UCSD-AML1 (cell line): ENCODE data around the gene NEK11.
A peak's percentile ranks its signal among the peaks of the same experiment; 100 is the strongest.

Source experiments
- DNase-seq: peaks from one replicate; lab custom pipeline; 2025; ENCODE audit not compliant: unreplicated experiment; lab: John Stamatoyannopoulos, UW

Gene NEK11

DNA sequence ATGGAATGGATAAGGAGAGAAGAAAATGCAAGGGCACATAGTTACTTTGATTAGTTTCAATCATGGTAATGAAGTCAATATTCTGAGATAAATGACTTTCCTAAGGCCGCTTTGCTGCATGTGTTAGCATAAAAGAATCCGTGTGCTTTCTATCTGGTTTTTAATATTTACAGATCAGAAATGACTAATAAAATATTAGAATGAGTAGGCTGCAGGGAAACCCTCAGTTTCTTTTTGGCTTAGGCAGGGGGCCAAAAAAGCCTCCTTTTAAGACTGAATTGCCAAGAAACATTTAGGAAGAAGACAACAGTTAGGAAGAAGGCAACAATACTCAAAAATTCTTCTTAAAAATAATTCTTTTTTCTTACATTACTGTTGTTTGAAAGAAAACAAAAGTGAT, 11.6 kb downstream of the NEK11 start:
- no peak for DNase-seq

DNA sequence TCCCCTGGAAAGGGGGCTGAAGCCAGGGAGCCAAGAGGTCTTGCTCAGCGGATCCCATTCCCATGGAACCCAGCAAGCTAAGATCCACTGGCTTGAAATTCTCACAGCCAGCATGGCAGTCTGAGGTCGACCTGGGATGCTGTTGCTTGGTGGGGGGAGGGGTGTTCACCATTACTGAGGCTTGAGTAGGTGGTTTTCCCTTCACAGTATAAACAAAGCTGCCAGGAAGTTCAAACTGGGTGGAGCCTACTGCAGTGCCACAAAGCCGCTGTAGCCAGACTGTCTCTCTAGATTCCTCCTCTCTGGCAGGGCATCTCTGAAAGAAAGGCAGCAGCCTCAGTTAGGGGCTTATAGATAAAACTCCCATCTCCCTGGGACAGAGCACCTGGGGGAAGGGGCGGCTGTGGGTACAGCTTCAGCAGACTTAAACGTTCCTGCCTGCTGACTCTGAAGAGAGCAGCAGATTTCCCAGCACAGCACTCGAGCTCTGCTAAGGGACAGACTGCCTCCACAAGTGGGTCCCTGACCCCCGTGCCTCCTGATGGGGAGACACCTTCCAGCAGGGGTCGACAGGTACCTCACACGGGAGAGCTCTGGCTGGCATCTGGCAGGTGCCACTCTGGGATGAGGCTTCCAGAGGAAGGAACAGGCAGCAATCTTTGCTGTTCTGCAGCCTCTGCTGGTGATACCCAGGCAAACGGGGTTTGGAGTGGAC, 15.8 kb downstream of the NEK11 start:
- peak; percentile 49 for DNase-seq

DNA sequence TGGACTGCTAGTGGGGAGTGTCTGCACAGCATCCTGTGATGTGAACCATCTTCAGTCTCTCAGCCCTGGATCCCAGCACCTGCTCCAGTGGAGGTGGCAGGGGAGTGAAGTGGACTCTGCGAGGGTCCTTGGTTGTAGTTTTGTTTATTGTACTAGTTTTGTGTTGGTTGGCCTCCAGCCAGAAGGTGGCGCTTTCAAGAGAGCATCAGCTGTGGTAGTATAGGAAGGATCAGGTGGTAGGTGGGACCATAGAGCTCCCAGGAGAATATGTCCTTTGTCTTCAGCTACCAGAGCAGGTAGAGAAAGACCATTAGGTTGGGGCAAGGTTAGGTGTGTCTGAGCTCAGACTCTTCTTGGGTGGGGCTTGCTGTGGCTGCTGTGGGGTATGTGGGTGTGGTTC, 20.9 kb downstream of the NEK11 start:
- DNase-seq: no peak

DNA sequence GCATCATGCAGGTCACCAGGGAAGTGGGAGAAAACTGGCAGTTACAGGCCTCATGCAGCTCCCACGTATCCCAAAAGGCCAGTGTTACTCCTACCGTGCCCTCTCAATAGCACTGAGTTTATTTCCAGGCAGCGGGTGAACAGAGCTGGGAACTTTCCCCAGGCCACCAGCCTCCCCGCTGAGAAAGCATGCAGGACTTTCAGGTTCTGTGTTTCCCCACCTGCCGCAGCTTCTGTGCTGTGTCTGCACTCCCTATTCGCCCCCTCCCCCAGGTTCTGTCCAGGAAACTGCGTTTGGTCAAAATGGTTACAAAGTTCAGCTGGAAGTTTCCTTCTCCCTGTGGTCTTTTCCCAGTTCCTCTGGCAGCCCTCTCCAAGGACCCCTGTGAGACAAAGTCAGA, 21.4 kb downstream of the NEK11 start:
- no peak for DNase-seq

DNA sequence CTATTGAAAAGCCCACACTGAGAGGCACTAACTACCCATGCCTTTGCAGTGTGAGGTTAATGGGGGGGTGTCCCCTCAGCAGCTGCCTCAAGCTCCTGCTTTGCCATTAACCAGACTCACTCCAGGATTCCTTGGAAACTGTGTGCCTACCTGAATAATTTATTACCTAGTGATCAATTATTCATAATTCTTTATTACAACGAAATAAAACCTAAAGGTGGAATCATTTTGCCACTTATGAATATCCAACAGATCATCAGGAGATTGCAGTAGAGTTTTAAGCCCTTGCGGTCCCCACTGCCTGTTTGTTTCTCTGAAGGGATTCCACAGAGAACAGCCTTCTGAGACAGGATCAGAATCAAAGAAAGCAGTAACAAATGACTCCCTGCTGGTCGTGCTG, 23.3 kb downstream of the NEK11 start:
- DNase-seq: no peak

DNA sequence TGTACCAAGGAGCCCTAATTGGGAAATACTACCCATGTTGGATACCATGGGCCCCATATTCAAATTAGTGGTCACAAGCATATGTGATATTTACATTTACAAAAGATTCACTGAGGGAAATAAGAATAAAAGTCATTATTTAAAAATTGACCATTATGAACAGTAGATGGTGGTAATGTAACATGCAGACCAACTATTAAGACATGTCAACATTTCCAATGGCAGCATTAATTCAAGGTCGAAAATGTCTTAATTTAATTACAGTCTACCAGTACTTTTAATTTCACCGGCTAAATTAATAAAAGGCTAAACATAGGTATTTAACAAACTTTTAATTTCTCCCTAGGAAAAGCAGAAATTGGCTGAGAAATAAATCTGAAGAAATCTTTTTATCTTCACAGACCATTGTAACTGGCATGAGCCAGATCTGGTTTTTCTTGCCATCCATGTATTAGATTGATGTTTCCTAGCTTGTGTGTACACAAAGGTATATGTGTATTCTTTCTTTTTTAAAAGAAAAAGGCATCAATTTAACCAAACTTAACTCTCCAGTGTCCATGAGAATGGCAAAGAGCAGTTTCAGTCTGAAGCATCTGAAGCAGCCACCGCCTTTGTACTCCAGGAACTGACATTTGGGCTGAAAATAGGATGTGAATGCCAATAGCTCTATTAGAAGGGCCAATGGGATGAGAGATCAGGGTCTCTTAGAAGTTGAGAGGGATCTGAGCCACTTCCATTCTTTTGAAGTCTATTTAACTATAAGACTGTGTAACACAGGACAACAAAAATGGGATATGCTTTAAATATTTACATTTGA, 26.6 kb downstream of the NEK11 start:
- DNase-seq: no peak

DNA sequence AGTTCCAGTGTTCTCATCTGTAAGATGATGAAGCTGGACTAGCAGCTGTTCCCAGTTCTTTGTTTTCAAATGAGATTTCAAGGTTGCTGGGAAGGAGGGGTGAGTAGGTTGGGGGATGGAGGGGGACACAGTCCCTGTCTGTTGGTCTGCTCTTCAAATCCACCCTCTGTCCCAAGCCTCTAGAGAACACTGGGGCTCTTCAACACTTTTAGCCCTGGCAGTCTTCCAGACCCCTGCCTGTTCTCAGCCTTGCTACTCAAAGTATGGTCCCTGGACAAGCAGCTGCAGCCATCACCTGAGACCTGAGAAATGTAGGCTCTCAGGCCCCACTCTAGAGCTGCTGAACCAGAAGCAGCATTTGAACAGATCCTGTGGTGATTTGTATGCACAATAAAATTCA, 41.3 kb downstream of the NEK11 start:
- no peak for DNase-seq

DNA sequence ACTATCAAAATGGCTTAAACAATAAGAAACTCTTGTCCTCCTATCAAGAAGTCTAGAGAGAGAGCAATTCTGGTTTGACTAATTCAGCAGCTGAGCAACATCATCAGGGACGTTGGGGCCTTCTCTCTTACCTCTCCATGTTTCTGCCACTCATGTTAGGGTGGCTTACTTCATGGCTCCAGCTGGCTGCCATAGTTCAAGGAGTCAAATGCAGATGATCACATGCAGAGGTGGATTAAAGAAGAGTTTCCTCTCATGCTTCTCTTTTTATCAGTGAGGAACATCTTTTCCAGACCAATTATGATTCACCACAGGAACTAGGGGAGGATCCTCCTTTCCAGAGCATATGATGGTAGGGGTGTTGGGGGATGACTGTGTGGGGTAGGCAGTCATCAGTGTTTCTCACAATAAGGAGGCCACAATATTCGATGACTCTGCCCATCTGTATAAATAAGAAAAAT, 45.5 kb downstream of the NEK11 start:
- no peak for DNase-seq

DNA sequence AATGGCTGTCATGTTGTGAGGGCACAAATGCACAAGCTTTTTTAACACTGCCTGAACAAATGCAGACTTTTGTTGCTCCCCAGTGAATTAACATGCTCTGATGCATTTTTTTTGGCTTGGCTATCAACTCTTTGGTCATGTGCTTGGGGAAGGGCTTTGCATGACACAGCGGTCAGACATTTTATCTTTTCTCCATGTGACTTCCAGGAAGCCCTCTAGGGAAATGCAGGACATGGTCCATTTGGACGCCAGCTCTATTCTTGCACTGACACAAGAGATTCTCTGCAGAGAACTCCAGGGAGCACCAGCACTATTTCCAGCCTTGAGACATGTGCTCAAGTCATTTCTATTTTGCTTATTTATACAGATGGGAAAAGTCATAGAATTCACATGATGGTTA, 46.2 kb downstream of the NEK11 start:
- DNase-seq: no peak

DNA sequence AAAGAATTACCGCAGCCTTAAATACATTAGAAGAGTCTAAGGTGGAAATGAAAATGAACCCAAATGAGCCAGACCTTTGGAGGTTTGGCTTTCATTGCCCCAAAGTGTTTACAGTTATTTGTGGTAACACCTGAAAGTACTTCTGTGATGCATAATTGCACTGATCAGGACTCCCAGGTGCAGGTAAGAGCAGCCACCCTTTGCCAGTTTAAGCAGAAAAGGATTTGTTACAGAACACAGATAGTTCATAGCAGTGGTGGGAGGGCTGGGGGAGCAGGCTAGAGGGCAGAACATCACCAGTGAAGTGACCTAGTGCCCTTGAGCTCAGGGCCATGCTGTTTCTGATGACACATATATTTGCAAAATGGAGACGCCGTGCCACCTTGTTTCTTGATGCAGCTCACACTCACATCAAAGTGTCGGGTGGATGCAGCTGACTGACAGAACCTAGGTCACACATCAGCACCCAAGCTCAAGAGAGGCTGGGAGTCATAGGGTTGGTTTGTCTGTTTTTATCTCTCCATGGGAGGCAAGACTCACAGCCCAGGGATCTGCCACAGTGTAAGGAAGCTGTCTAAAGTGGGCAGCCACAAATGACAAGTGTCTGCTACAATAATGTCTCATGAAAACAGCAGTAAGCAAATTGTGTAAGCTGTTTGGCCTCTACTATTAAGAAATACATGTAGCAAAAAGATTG, 49.1 kb downstream of the NEK11 start:
- no peak for DNase-seq

DNA sequence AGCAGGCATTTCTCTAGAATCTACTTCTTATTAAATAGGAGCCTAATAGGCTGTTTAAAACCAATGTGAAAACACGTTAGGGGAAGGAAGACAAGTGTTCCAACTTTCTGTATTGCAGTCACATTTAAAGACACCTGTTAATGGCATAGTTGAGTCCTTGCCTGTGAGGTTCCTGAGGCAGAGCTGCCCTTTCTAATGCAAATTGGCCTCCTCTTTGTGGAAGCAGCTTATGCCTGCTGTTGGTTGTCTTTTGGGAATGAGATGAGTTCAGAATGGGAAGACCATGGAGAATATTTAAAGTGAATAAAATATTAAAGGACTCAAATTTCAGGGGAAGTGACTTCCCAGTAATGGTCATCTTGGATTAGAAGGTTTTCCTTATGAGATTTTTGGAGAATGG, 51.2 kb downstream of the NEK11 start:
- no peak for DNase-seq

DNA sequence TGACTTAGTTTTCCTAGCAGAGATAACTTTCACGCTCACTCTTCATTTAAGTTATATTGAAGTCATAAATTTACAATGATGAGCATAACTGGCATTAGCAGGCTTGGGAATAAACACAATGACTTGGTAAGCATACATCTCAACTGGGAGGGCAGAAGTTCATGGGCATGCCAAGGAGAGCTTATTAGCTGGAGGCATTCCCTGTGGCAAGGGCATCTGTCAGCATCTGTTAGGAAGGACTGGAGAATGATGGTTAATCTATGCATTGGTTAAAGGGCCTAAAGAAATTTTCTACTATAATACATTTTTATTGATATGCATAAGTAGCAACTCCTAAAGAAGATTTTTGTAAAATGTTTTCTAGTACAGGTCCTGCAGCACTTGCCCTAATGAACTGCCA, 52.4 kb downstream of the NEK11 start:
- DNase-seq: no peak

DNA sequence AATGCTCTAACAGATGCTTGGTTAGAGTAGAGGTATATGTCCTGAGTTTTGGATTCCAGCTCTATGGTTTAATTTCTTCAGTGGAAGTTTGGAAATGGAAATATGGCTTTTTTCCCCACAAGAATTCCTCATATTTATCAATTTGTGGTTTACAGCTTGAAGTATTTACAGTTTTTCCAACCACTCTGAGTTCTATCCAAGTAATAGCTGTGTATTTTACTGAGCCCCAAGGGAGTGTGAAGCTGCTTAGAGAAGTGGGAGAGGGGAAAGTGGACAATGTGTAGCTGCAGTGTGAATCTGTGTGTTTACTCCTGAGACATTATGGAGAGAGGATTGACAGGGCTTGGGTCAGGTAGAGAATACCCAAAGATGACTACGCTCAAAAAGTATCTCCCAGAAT, 54.5 kb downstream of the NEK11 start:
- no peak for DNase-seq

DNA sequence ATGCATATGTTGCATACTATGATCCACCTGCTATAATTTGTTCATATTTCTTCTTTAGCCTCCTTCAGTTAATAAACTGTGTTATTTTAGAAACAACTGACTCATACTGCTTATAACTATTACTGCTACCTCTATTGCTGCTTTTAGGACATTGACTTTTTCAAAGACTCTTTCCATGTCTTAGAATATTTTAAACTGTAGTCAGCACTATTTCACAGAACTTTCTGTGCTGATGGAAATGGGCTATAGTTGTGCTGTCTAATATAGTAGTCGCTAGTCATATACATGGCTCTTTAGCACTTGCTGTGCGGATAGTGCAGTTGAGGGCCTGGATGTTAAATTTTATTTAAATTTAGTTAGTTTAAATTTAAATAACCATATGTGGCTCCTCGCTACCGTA, 55.6 kb downstream of the NEK11 start:
- no peak for DNase-seq

DNA sequence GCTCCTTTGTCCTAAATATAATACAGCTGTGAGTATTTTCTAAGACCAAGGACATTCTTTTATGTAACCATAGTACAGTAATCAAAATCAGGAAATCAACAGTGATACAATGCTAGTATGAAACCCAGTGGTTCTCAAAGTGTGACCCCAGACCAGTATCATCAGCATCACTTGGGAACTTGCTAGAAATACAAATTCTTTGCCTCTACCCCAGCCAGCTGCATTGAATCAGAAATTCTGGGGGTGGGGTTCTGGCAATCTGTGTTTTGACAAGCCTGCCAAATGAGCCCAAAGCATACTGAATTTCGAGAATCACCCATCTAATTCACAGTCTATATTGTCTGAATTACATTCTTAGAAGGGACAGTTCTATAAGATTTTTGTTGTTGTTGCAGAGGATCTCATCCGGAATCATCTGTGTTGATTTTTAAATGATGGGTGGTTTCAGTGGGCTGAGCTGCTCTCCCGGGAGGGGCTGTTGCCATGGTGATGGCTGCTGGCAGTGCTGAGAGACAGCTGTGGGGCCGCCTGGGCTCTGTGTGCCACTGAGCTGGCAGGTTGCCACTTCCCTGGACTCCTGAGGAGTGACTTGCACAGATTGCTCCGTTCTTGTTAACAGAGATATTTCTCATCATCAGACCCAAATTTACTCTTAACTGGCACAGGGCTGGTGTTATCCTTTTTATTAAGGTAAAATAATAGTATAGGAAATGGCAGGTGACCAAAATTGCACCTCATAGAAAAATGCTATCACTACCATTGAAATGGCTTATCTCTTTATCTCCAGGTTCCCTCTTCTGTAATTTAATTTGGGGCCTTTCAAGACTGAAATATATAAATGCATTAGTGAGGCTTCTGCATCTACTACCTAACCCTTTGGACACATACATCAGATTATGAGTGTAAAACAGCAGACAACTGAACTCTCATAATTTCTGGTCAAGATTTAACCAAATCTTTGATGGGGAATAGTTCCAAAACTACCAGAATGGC, 56.5 kb downstream of the NEK11 start:
- no peak for DNase-seq

DNA sequence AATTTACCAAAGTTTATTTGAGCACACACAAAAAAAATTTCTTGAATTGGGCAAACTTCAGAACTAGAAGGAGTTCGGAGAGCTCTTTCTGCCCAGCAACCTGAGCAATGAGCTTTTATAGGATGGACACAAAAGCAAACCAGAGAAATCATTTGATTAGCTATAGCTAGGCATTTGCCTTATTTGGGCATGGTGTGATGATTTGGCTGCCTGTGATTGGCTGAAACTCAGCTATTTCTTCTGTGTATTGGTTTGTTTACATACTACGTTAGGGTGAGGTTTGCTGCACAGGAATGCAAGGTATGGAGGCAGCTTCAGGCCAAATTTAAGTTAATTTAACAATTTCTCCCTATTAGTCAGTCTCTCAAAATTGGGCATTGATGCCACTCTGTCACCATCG, 65.1 kb downstream of the NEK11 start:
- DNase-seq: no peak

DNA sequence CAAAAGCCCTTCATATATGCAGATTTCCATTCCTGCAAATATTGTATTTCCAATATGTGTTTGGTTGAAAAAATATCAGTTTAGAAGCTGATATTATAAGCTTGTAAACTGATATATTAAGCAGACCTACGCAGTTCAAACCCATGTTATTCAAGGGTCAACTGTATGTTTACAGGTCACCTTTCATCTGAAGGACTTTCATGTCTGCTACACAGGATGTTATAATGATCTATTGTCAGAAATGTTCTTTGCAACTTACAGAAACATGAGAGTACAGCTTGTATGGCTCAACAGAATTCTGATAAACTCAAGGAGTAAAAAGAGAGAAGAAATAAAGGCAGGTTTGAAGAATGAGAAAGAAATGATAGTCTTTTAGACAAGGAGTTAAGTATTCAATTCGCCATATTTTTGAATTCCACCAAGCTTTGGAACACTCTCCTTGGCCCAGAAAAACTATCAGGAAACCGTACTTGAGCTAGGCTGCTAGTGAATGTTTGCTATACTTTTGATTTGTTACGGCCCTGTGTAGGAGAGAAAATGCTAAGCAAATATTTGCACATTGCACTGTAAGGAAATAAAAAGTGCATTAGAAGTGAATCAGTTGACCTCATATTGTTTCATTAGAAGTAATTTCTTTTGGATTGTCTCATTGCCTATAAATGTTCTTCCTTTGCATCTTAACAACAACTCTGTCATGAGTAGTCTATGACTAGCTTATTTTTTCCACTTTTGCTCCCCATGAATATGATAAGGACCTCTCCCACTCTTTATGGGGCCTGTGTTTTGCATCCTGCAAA, 81.2 kb downstream of the NEK11 start:
- no peak for DNase-seq

DNA sequence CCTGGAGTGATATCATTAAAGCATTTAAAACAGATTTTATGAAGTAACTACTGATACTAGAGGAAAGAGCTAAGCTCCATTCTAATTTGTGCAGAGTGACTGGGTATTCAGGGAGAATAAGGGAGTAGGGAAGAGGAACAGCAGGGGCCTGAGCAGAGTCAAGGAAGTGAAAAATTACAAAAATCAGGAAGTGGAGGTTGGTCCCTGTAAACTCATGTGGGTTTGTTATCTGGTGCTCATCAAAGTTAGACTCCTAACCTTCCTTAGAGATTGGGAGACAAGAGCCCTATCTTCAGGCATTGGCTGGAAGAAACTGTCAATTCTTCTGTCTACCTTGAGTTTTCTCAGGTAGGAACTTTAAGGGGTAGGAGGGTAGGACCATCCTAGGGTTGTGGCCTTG, 82.5 kb downstream of the NEK11 start:
- DNase-seq: no peak

DNA sequence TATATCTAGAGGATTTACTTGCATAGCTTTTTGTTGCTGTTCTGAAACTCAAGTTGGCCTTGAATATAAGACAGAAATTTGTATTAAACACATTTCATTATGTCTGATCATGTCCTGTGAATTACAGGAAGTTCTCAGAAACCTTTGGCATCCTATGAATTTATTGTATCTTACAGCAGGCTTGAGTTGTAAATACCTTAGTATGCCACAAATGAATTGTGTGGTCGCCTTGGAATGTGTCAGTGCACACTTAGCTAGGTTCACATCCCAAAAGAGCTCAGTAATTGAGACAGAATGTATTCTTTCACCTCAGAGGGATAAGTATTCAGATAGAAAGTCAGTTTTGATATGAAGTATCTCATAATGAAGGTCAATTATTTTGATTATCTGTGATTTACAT, 83.4 kb downstream of the NEK11 start:
- no peak for DNase-seq

DNA sequence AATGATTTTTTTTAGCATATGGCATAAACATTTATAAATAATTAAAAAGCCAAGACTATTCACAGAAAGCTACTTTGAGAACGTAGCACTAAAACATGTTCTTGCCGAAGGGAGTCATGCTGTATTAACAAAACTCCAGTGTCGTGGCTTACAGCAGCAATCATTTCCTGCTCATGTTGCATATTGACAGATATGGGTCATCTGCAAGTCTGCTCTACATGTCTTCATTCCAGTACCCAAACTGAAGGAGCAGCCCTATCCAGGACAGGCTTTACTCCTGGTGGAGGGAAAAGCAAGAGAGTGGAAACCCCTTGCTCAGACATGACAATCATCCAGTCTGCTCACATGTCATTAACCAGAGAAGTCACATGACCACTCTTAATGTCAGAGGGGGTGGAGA, 87.6 kb downstream of the NEK11 start:
- no peak for DNase-seq
